Ovary (tissue), 3 donors: ENCODE data around the gene DYRK1A.

Source experiments
- EP300 ChIP-seq: sonication (generic); formaldehyde crosslinking; IDR thresholded peaks from one replicate; pipeline ENCODE4 v1.6.1; 2017; ENCODE audit warnings: antibody characterized with exemption
- POLR2A ChIP-seq: fragments of 450-650 bp; IDR thresholded peaks from one replicate; pipeline ENCODE4 v1.6.1; 2017; ENCODE audit warnings: antibody characterized with exemption, mild to moderate bottlenecking, moderate library complexity
- TF ChIP-seq, protein P1 (sequence below), 3 donors: fragments of 450-650 bp in 2 of 3; fragments of 200-600 bp in 1 of 3; IDR thresholded peaks; one replicate each; pipeline versions ENCODE4 v1.5.1 to v1.8.0; 2016 to 2022; ENCODE audit warnings: antibody characterized with exemption in 3 of 3, mild to moderate bottlenecking in 1 of 3
- donor health status: DM: no; HTN: no; CAD: no.

DNA sequence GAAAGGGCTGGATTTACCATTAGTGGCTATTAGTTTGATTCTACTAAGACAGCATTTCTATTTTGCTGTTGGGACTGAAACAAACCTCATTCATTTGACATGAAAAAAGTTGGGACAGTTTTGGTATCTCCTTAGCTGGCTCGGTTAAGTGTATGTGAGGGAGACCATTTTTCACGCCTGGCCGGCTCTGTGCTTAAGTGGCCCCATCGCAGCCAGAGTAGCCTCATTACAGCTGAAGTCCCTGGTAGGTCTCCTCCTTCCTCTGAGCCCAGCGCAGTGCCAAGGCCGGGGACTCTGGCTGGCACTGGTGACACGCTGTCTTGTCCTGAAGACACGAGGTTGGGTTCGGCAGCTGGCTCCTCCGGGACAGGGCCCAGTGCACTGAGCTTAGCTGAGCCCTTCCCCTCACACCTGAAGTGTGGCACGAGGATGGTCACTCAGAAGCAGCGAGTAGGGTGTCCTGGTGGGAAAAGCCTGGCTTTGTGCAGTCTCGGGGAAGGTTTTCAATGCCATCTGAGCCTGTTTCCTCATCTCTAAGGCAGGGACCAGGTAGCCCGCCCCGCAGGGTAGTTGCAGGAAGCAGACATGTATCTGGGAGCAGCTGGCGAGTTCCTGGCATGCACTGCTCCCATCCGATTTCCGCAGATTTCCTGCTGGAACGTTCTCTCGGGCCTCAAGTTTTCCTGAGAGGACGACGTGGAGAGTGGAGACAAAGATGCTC, 196.5 kb downstream of the DYRK1A start:
- TF ChIP-seq, protein P1, sequence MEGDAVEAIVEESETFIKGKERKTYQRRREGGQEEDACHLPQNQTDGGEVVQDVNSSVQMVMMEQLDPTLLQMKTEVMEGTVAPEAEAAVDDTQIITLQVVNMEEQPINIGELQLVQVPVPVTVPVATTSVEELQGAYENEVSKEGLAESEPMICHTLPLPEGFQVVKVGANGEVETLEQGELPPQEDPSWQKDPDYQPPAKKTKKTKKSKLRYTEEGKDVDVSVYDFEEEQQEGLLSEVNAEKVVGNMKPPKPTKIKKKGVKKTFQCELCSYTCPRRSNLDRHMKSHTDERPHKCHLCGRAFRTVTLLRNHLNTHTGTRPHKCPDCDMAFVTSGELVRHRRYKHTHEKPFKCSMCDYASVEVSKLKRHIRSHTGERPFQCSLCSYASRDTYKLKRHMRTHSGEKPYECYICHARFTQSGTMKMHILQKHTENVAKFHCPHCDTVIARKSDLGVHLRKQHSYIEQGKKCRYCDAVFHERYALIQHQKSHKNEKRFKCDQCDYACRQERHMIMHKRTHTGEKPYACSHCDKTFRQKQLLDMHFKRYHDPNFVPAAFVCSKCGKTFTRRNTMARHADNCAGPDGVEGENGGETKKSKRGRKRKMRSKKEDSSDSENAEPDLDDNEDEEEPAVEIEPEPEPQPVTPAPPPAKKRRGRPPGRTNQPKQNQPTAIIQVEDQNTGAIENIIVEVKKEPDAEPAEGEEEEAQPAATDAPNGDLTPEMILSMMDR (IDR thresholded peaks at IDR 0.05) = no peak
- TF ChIP-seq POLR2A (no peak), EP300 (no peak)
